WTC11 (cell line): ENCODE data around the gene APLF. TPM values are rescaled to one million over a fixed set of nuclear protein-coding genes. Genes with fewer than 3 reads are reported as not detected.

ENCODE experiments used
- ATAC-seq: fragments of 200-7000 bp; cut with Tn5 transposase; 2 replicates; pipeline ENCODE4 v1.10.0; 2021; ENCODE audit warnings: mild to moderate bottlenecking, moderate library complexity
- CTCF ChIA-PET: fragments of 300-600 bp; sonication (Branson Sonifier 250); formaldehyde crosslinking; loops from one replicate; lab custom pipeline; 2021; ENCODE audit warnings: antibody characterized with exemption; lab: Charles Lee
- POLR2A ChIA-PET: fragments of 350-600 bp; sonication (Branson Sonifier 250); formaldehyde crosslinking; loops from one replicate; lab custom pipeline; 2021; ENCODE audit warnings: antibody characterized with exemption; lab: Charles Lee
- DNase-seq: peaks from one replicate; pipeline ENCODE4 v3.0.0; 2021; ENCODE audit warnings: low spot score
- H3K27ac Mint-ChIP-seq: 2 replicates; pipeline ENCODE4 v1.8.0; 2021; ENCODE audit warnings: mixed read lengths
- H3K27me3 Mint-ChIP-seq: 2 replicates; pipeline ENCODE4 v1.8.0; 2021; ENCODE audit warnings: low read depth, mild to moderate bottlenecking, moderate library complexity, mixed read lengths
- H3K36me3 Mint-ChIP-seq: 2 replicates; pipeline ENCODE4 v1.8.0; 2021; ENCODE audit warnings: mixed read lengths
- H3K4me1 Mint-ChIP-seq: 2 replicates; pipeline ENCODE4 v1.8.0; 2022; ENCODE audit warnings: mixed read lengths
- H3K4me3 Mint-ChIP-seq: 2 replicates; pipeline ENCODE4 v1.8.0; 2021; ENCODE audit warnings: mild to moderate bottlenecking, moderate library complexity, mixed read lengths
- H3K9me3 Mint-ChIP-seq: 2 replicates; pipeline ENCODE4 v1.8.0; 2021; ENCODE audit warnings: mixed read lengths
- ATF1 ChIP-seq: sonication (generic); formaldehyde crosslinking; IDR thresholded peaks from 2 replicates; pipeline ENCODE4 v1.8.1; 2023; ENCODE audit warnings: mild to moderate bottlenecking, moderate library complexity, missing genetic modification reagents
- CREB1 ChIP-seq: sonication (generic); formaldehyde crosslinking; IDR thresholded peaks from 2 replicates; pipeline ENCODE4 v1.8.0; 2023; ENCODE audit warnings: mild to moderate bottlenecking, missing genetic modification reagents
- ELF4 ChIP-seq: sonication (generic); formaldehyde crosslinking; IDR thresholded peaks from 2 replicates; pipeline ENCODE4 v1.8.1; 2022; ENCODE audit warnings: low read depth, mild to moderate bottlenecking, moderate library complexity, missing genetic modification reagents
- ESRRA ChIP-seq: sonication (generic); formaldehyde crosslinking; IDR thresholded peaks from 2 replicates; pipeline ENCODE4 v1.8.1; 2022; ENCODE audit warnings: mild to moderate bottlenecking, missing genetic modification reagents, borderline replicate concordance
- HMGA2 ChIP-seq: fragments of 250-450 bp; sonication (Bioruptor Pico); IDR thresholded peaks from 2 replicates; pipeline ENCODE4 v1.4.0; 2021; ENCODE audit warnings: mild to moderate bottlenecking, moderate library complexity
- HMGXB4 ChIP-seq: sonication (generic); formaldehyde crosslinking; IDR thresholded peaks from 2 replicates; pipeline ENCODE4 v1.8.1; 2023; ENCODE audit warnings: mild to moderate bottlenecking, moderate library complexity, missing genetic modification reagents
- JAZF1 ChIP-seq: fragments of 250-450 bp; sonication (Bioruptor Pico); IDR thresholded peaks from 2 replicates; pipeline ENCODE4 v1.9.0; 2021; ENCODE audit warnings: moderate library complexity, mild to moderate bottlenecking, inconsistent platforms
- NFATC4 ChIP-seq: fragments of 250-450 bp; sonication (Bioruptor Pico); IDR thresholded peaks from 2 replicates; pipeline ENCODE4 v1.9.0; 2021; ENCODE audit warnings: mild to moderate bottlenecking
- PREB ChIP-seq: sonication (generic); formaldehyde crosslinking; IDR thresholded peaks from 2 replicates; pipeline ENCODE4 v1.8.1; 2022; ENCODE audit warnings: mild to moderate bottlenecking, missing genetic modification reagents, moderate library complexity, borderline replicate concordance
- PRRX2 ChIP-seq: fragments of 250-450 bp; sonication (Bioruptor Pico); IDR thresholded peaks from 2 replicates; pipeline ENCODE4 v1.8.0; 2021; ENCODE audit warnings: mild to moderate bottlenecking
- SMAD3 ChIP-seq: sonication (generic); formaldehyde crosslinking; IDR thresholded peaks from 2 replicates; pipeline ENCODE4 v1.8.0; 2022; ENCODE audit warnings: missing genetic modification reagents, mild to moderate bottlenecking, borderline replicate concordance
- SOX15 ChIP-seq: fragments of 250-450 bp; sonication (Bioruptor Pico); IDR thresholded peaks from 2 replicates; pipeline ENCODE4 v1.9.0; 2021; ENCODE audit warnings: mild to moderate bottlenecking
- TEAD1 ChIP-seq: sonication (generic); formaldehyde crosslinking; IDR thresholded peaks from 2 replicates; pipeline ENCODE4 v1.8.0; 2022; ENCODE audit warnings: mild to moderate bottlenecking, missing genetic modification reagents
- ZNF232 ChIP-seq: sonication (generic); formaldehyde crosslinking; IDR thresholded peaks from 2 replicates; pipeline ENCODE4 v1.8.0; 2022; ENCODE audit warnings: mild to moderate bottlenecking, missing genetic modification reagents
- ZNF532 ChIP-seq: fragments of 250-450 bp; sonication (Bioruptor Pico); IDR thresholded peaks from 2 replicates; pipeline ENCODE4 v1.9.0; 2021; ENCODE audit warnings: mild to moderate bottlenecking, borderline replicate concordance
- total RNA-seq: library from RNA; stranded (reverse); gene quantifications from 3 replicates; pipeline ENCODE4 v1.2.3, GENCODE V29; 2021
- TF ChIP-seq, protein P1 (sequence below): sonication (generic); formaldehyde crosslinking; IDR thresholded peaks from 2 replicates; pipeline ENCODE4 v1.8.0; 2022; ENCODE audit warnings: missing genetic modification reagents
- TF ChIP-seq, protein P2 (sequence below): sonication (generic); formaldehyde crosslinking; IDR thresholded peaks from 2 replicates; pipeline ENCODE4 v1.8.0; 2022; ENCODE audit warnings: mild to moderate bottlenecking, missing genetic modification reagents
- TF ChIP-seq, protein P3 (sequence below): sonication (generic); formaldehyde crosslinking; IDR thresholded peaks from 2 replicates; pipeline ENCODE4 v1.8.0; 2022; ENCODE audit warnings: mild to moderate bottlenecking, missing genetic modification reagents
- TF ChIP-seq, protein P4 (sequence below): sonication (generic); formaldehyde crosslinking; conservative IDR thresholded peaks from 2 replicates; pipeline ENCODE4 v1.8.1; 2022; ENCODE audit warnings: mild to moderate bottlenecking, missing genetic modification reagents

APLF gene
- total RNA-seq, 1 experiment from 2014 or later: 2.7 TPM

- H3K27me3 Mint-ChIP-seq: no peaks in the 10 kb centered on the region
- peaks cover 5% of the 10 kb centered on the region for H3K9me3 Mint-ChIP-seq
- TF ChIP-seq SOX15 (CRISPR knock-in tag) (no peak), CREB1 (CRISPR knock-in tag) (no peak), SMAD3 (CRISPR knock-in tag) (no peak), JAZF1 (CRISPR knock-in tag) (no peak), ZNF232 (CRISPR knock-in tag) (no peak), ATF1 (CRISPR knock-in tag) (no peak), PRRX2 (no peak), HMGA2 (CRISPR knock-in tag) (no peak), ESRRA (CRISPR knock-in tag) (no peak), TEAD1 (CRISPR knock-in tag) (no peak), NFATC4 (CRISPR knock-in tag) (no peak)
- TF ChIP-seq, protein P1, sequence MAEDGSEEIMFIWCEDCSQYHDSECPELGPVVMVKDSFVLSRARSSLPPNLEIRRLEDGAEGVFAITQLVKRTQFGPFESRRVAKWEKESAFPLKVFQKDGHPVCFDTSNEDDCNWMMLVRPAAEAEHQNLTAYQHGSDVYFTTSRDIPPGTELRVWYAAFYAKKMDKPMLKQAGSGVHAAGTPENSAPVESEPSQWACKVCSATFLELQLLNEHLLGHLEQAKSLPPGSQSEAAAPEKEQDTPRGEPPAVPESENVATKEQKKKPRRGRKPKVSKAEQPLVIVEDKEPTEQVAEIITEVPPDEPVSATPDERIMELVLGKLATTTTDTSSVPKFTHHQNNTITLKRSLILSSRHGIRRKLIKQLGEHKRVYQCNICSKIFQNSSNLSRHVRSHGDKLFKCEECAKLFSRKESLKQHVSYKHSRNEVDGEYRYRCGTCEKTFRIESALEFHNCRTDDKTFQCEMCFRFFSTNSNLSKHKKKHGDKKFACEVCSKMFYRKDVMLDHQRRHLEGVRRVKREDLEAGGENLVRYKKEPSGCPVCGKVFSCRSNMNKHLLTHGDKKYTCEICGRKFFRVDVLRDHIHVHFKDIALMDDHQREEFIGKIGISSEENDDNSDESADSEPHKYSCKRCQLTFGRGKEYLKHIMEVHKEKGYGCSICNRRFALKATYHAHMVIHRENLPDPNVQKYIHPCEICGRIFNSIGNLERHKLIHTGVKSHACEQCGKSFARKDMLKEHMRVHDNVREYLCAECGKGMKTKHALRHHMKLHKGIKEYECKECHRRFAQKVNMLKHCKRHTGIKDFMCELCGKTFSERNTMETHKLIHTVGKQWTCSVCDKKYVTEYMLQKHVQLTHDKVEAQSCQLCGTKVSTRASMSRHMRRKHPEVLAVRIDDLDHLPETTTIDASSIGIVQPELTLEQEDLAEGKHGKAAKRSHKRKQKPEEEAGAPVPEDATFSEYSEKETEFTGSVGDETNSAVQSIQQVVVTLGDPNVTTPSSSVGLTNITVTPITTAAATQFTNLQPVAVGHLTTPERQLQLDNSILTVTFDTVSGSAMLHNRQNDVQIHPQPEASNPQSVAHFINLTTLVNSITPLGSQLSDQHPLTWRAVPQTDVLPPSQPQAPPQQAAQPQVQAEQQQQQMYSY (CRISPR knock-in tag): no peak
- TF ChIP-seq, protein P2, sequence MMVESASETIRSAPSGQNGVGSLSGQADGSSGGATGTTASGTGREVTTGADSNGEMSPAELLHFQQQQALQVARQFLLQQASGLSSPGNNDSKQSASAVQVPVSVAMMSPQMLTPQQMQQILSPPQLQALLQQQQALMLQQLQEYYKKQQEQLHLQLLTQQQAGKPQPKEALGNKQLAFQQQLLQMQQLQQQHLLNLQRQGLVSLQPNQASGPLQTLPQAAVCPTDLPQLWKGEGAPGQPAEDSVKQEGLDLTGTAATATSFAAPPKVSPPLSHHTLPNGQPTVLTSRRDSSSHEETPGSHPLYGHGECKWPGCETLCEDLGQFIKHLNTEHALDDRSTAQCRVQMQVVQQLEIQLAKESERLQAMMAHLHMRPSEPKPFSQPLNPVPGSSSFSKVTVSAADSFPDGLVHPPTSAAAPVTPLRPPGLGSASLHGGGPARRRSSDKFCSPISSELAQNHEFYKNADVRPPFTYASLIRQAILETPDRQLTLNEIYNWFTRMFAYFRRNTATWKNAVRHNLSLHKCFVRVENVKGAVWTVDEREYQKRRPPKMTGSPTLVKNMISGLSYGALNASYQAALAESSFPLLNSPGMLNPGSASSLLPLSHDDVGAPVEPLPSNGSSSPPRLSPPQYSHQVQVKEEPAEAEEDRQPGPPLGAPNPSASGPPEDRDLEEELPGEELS (CRISPR knock-in tag): no peak
- TF ChIP-seq, protein P3, sequence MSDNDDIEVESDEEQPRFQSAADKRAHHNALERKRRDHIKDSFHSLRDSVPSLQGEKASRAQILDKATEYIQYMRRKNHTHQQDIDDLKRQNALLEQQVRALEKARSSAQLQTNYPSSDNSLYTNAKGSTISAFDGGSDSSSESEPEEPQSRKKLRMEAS (CRISPR knock-in tag): no peak
- no peak for DNase-seq
- H3K4me3 Mint-ChIP-seq: no peak overlapping the region
- no peak overlapping the region for H3K27ac Mint-ChIP-seq
- CTCF ChIA-PET: interaction anchor here (1.1 kb wide), 1 partner anchor 15 kb away, joined by 3 read pairs; no protein-coding TSS in a partner anchor
- ATAC-seq: no peak
- no peaks in the 10 kb centered on the region for H3K36me3 Mint-ChIP-seq
- POLR2A ChIA-PET: no interaction called here
- no peaks in the 10 kb centered on the region for H3K4me1 Mint-ChIP-seq
These were observed 112.3 kb downstream of the APLF start for GRCh38 chr2:68579689-68580088.

DNA sequence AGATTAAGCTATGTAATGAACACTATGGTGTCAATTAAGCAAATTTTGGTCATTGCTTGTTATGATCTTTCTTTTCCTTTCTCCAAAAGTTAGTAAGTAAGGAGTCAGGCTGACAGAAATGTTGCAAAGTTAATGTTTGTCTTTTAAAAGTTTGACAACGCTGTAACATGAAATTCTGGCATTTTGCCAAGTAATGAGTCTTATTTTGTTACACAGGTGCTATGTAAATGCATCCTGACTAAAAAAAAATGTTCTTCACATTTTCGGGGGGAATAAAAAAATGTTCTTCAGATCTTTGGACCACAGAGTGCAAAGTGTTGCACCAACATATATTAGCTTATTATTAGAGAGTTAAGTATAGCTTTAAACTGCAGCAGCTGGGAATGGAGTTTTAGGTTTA, 121.2 kb downstream of the APLF start:
- H3K4me1 Mint-ChIP-seq: no peaks in the 10 kb centered on the region
- no peak overlapping the region for H3K4me3 Mint-ChIP-seq
- H3K36me3 Mint-ChIP-seq: no peaks in the 10 kb centered on the region
- TF ChIP-seq HMGXB4 (CRISPR knock-in tag): no peak
- no peak for TF ChIP-seq TEAD1 (CRISPR knock-in tag)
- TF ChIP-seq ZNF532 (CRISPR knock-in tag): no peak
- TF ChIP-seq PREB (CRISPR knock-in tag): no peak
- TF ChIP-seq, protein P4, sequence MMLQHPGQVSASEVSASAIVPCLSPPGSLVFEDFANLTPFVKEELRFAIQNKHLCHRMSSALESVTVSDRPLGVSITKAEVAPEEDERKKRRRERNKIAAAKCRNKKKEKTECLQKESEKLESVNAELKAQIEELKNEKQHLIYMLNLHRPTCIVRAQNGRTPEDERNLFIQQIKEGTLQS (CRISPR knock-in tag): no peak
- no peak for TF ChIP-seq ELF4 (CRISPR knock-in tag)
- H3K27ac Mint-ChIP-seq: no peak overlapping the region
- ATAC-seq (no peak), DNase-seq (no peak)
- CTCF ChIA-PET: interaction anchor here (1.7 kb wide), 1 partner anchor 12 kb away, joined by 3 read pairs; no protein-coding TSS in a partner anchor
- POLR2A ChIA-PET: no interaction called here
- no peaks in the 10 kb centered on the region for H3K27me3 Mint-ChIP-seq
- no peaks in the 10 kb centered on the region for H3K9me3 Mint-ChIP-seq
